Renal pelvis (tissue), 12 donors: ENCODE results near the gene JPT1. TPM values are rescaled to one million over a fixed set of nuclear protein-coding genes. Genes with fewer than 3 reads are reported as not detected.
"Not testable (repeated sequence)": the region's sequence is repeated elsewhere in the genome, so short reads cannot be mapped to it uniquely, and the experiment has no call there.

Source experiments
- DNase-seq: peaks from one replicate; pipeline ENCODE4 v3.0.0-alpha.2; 2013
- long read RNA-seq, 16 experiments: transcript quantifications; one replicate each; lab custom pipeline, GENCODE V29; 2026
- polyA plus RNA-seq, 3 donors: library from polyadenylated mRNA; unstranded; fragments of 120-200 nt; gene quantifications; one replicate each; pipeline ENCODE4 v1.2.1, GENCODE V29; 2013; ENCODE audit not compliant: insufficient read length in 3 of 3

The JPT1 gene
- 100 to 1,000 TPM in 2 of 3 donors, 10 to 100 TPM in 1; 86.5 to 109 (median 103) TPM for polyA plus RNA-seq
- long read RNA-seq, donor 1, partial matches to known transcripts: 0 of 17 reads
- long read RNA-seq, donor 1, other reads (novel, unspliced or antisense): 17 of 17 reads
- long read RNA-seq, donor 2, partial matches to known transcripts: 0 of 15 reads
- long read RNA-seq, donor 2, other reads (novel, unspliced or antisense): 15 of 15 reads
- long read RNA-seq, donor 3, partial matches to known transcripts: 0 of 21 reads
- long read RNA-seq, donor 3, other reads (novel, unspliced or antisense): 21 of 21 reads
- long read RNA-seq, donor 4, partial matches to known transcripts: 0 of 18 reads
- long read RNA-seq, donor 4, other reads (novel, unspliced or antisense): 17 of 18 reads
- long read RNA-seq, donor 5, partial matches to known transcripts: 0 of 5 reads
- long read RNA-seq, donor 5, other reads (novel, unspliced or antisense): 5 of 5 reads
- long read RNA-seq, donor 6: 0 reads
- long read RNA-seq, donor 7, partial matches to known transcripts: 6 of 25 reads
- long read RNA-seq, donor 7, other reads (novel, unspliced or antisense): 19 of 25 reads
- long read RNA-seq, donor 8, partial matches to known transcripts: 0 of 10 reads
- long read RNA-seq, donor 8, other reads (novel, unspliced or antisense): 8 of 10 reads
- long read RNA-seq, donor 9, partial matches to known transcripts: 74 of 113 reads
- long read RNA-seq, donor 9, other reads (novel, unspliced or antisense): 39 of 113 reads
- long read RNA-seq, donor 10, partial matches to known transcripts: 0 of 18 reads
- long read RNA-seq, donor 10, other reads (novel, unspliced or antisense): 18 of 18 reads
- long read RNA-seq, donor 11, partial matches to known transcripts: 0 of 7 reads
- long read RNA-seq, donor 11, other reads (novel, unspliced or antisense): 7 of 7 reads
- long read RNA-seq, donor 12, partial matches to known transcripts: 0 of 23 reads
- long read RNA-seq, donor 12, other reads (novel, unspliced or antisense): 23 of 23 reads
- long read RNA-seq, donor 13, partial matches to known transcripts: 0 of 13 reads
- long read RNA-seq, donor 13, other reads (novel, unspliced or antisense): 13 of 13 reads
- long read RNA-seq, donor 14: 0 reads
- long read RNA-seq, donor 15: 0 reads
- long read RNA-seq, donor 16, partial matches to known transcripts: 0 of 39 reads
- long read RNA-seq, donor 16, other reads (novel, unspliced or antisense): 39 of 39 reads

GRCh38 chr17:75154195-75155106, at the start of gene JPT1:
JPT1 (minus strand) TSS chr17:75154512; CDS start chr17:75154397, 115 bp downstream.
- DNase-seq: peak; percentile 99

- no peak for DNase-seq
Measured at GRCh38 chr17:75199886-75200618, 45.7 kb upstream of the JPT1 start.

- DNase-seq: no peak
Measured at GRCh38 chr17:75194879-75195278, 40.6 kb upstream of the JPT1 start.

GRCh38 chr17:75191584-75191983, 37.3 kb upstream of the JPT1 start:
- DNase-seq: no peak

GRCh38 chr17:75188614-75189013, 34.3 kb upstream of the JPT1 start:
- no peak for DNase-seq

- no peak for DNase-seq
Measured at GRCh38 chr17:75183999-75184884, 29.9 kb upstream of the JPT1 start.

- DNase-seq: peak; percentile 94
Measured at GRCh38 chr17:75182569-75183436, 28.5 kb upstream of the JPT1 start, which contains the start of gene SUMO2. SUMO2 (minus strand) TSS chr17:75182959; CDS start chr17:75182834, 125 bp downstream.

GRCh38 chr17:75182319-75182568, 27.9 kb upstream of the JPT1 start:
- DNase-seq: no peak

GRCh38 chr17:75181608-75182318, 27.5 kb upstream of the JPT1 start:
- DNase-seq: no peak

- no peak for DNase-seq
Measured at GRCh38 chr17:75181110-75181509, 26.8 kb upstream of the JPT1 start.

- no peak for DNase-seq
Measured at GRCh38 chr17:75178453-75178852, 24.1 kb upstream of the JPT1 start.

GRCh38 chr17:75176625-75177024, 22.3 kb upstream of the JPT1 start:
- DNase-seq: no peak

- DNase-seq: no peak
Measured at GRCh38 chr17:75174996-75175395, 20.7 kb upstream of the JPT1 start.

- DNase-seq: no peak
Measured at GRCh38 chr17:75173526-75173925, 19.2 kb upstream of the JPT1 start.

- DNase-seq: no peak
Measured at GRCh38 chr17:75168998-75169397, 14.7 kb upstream of the JPT1 start.

- not testable (repeated sequence) for DNase-seq
Measured at GRCh38 chr17:75164606-75165005, 10.3 kb upstream of the JPT1 start.

- no peak for DNase-seq
Measured at GRCh38 chr17:75163074-75163473, 8.8 kb upstream of the JPT1 start.

- DNase-seq: no peak
Measured at GRCh38 chr17:75160211-75160610, 5.9 kb upstream of the JPT1 start.
